Ishikawa (cell line): ENCODE results near the gene TM4SF1.

Experiments
- CEBPB ChIP-seq: IDR thresholded peaks from 2 replicates; pipeline ENCODE4 v1.6.1; 2012
- CREB1 ChIP-seq: IDR thresholded peaks from 2 replicates; pipeline ENCODE4 v1.6.1; 2012; ENCODE audit warnings: low read depth
- EGR1 ChIP-seq: IDR thresholded peaks from 2 replicates; pipeline ENCODE4 v1.6.1; 2012
- EP300 ChIP-seq: IDR thresholded peaks from 2 replicates; pipeline ENCODE4 v1.6.1; 2012; ENCODE audit warnings: borderline replicate concordance
- FOXM1 ChIP-seq: IDR thresholded peaks from 2 replicates; pipeline ENCODE4 v1.6.1; 2012; ENCODE audit warnings: low read depth, borderline replicate concordance
- MAX ChIP-seq: IDR thresholded peaks from 2 replicates; pipeline ENCODE4 v1.6.1; 2012
- NFIC ChIP-seq: IDR thresholded peaks from 2 replicates; pipeline ENCODE4 v1.6.1; 2012
- RAD21 ChIP-seq: IDR thresholded peaks from 2 replicates; pipeline ENCODE4 v1.6.1; 2012; ENCODE audit warnings: low read depth
- TAF1 ChIP-seq: IDR thresholded peaks from 2 replicates; pipeline ENCODE4 v1.6.1; 2012; ENCODE audit warnings: low read depth, mild to moderate bottlenecking
- TCF12 ChIP-seq: IDR thresholded peaks from 2 replicates; pipeline ENCODE4 v1.6.1; 2012; ENCODE audit warnings: low read depth
- TEAD4 ChIP-seq: IDR thresholded peaks from 2 replicates; pipeline ENCODE4 v1.6.1; 2012
- YY1 ChIP-seq: IDR thresholded peaks from 2 replicates; pipeline ENCODE4 v1.6.1; 2012; ENCODE audit warnings: low read depth
- ZBTB7A ChIP-seq: IDR thresholded peaks from 2 replicates; pipeline ENCODE4 v1.6.1; 2012; ENCODE audit warnings: low read depth
- TF ChIP-seq, protein P1 (sequence below): IDR thresholded peaks from 2 replicates; pipeline ENCODE4 v1.6.1; 2012; ENCODE audit warnings: low read depth, mild to moderate bottlenecking
- TF ChIP-seq, protein P2 (sequence below): IDR thresholded peaks from 2 replicates; pipeline ENCODE4 v1.6.1; 2012

The TM4SF1 gene

DNA sequence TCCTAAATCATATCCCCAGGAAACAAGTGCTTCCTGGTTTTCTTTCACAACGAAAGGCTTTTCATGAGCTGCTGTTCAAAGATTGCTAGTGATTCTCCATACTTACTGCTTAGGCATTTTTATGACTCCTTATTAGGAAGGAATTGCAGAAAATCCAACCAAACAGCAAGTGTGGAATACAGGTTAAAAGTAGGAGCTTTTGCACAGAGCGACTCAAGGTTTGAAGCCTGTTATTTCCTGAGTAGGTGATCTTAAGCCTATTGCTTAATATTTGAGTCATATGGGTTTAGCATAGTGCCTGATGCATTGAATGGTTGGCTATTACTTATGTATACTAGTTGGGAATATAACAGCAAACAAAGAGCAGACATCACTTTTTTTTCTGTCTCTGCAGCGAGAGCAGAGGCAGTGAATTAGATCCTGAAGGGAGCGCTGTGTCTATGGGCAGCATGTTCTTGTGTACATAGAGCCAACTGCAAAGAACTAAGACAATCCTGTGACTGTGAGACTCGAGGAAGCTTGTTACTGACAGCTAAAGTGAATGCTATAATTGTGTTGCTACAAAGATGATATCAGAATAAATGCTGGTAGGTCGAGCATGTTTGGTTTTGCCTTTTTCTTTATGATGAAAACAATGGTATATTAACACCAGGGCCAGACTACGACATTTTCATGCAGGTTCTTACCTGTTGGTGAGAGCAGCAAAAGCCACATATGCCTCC is 6.3 kb downstream of the TM4SF1 start:
- TF ChIP-seq YY1: no peak
- peak; percentile 58 for TF ChIP-seq CEBPB

- peak; percentile 21; the same call in 1 of the 2 replicates for TF ChIP-seq NFIC
- TF ChIP-seq, protein P1, sequence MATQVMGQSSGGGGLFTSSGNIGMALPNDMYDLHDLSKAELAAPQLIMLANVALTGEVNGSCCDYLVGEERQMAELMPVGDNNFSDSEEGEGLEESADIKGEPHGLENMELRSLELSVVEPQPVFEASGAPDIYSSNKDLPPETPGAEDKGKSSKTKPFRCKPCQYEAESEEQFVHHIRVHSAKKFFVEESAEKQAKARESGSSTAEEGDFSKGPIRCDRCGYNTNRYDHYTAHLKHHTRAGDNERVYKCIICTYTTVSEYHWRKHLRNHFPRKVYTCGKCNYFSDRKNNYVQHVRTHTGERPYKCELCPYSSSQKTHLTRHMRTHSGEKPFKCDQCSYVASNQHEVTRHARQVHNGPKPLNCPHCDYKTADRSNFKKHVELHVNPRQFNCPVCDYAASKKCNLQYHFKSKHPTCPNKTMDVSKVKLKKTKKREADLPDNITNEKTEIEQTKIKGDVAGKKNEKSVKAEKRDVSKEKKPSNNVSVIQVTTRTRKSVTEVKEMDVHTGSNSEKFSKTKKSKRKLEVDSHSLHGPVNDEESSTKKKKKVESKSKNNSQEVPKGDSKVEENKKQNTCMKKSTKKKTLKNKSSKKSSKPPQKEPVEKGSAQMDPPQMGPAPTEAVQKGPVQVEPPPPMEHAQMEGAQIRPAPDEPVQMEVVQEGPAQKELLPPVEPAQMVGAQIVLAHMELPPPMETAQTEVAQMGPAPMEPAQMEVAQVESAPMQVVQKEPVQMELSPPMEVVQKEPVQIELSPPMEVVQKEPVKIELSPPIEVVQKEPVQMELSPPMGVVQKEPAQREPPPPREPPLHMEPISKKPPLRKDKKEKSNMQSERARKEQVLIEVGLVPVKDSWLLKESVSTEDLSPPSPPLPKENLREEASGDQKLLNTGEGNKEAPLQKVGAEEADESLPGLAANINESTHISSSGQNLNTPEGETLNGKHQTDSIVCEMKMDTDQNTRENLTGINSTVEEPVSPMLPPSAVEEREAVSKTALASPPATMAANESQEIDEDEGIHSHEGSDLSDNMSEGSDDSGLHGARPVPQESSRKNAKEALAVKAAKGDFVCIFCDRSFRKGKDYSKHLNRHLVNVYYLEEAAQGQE: no peak
Measured at GRCh38 chr3:149369991-149370866, 7.2 kb downstream of the TM4SF1 start.

GRCh38 chr3:149368674-149369497 is 8.6 kb downstream of the TM4SF1 start:
- TF ChIP-seq TEAD4 (no peak), EP300 (no peak), ZBTB7A (no peak), TAF1 (no peak), FOXM1 (no peak), CEBPB (no peak), TCF12 (no peak), EGR1 (no peak), MAX (no peak), CREB1 (no peak), RAD21 (no peak), YY1 (no peak), NFIC (no peak)
- TF ChIP-seq, protein P2, sequence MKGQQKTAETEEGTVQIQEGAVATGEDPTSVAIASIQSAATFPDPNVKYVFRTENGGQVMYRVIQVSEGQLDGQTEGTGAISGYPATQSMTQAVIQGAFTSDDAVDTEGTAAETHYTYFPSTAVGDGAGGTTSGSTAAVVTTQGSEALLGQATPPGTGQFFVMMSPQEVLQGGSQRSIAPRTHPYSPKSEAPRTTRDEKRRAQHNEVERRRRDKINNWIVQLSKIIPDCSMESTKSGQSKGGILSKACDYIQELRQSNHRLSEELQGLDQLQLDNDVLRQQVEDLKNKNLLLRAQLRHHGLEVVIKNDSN: no peak
- TF ChIP-seq, protein P1: no peak

DNA sequence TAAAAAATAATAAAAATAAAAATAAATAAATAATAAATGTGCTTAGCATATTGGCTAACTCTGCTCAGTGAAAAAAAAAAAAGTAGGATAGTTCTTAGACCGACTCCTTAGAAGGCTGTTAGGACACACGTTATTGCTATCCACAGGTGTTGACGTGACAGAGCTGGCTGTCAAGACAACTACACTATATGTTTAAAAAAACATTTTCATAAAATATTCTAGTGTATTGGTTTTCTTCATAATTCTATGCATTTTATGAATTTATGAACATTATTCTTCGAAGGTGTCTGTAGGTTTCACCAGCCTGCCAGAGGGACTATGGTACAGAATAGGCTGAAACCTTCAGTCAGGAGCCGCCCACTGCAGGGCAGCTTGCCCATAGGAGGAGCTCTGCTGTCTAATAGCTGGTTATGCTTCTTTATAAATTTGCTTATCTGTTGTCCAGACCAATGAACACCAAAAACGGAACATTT is 9.2 kb downstream of the TM4SF1 start:
- TF ChIP-seq TCF12 (no peak), RAD21 (no peak), TAF1 (no peak), ZBTB7A (no peak), EP300 (no peak), MAX (no peak), TEAD4 (no peak), NFIC (no peak)
- TF ChIP-seq, protein P1: no peak
